Caco-2 (cell line): ENCODE data around the gene SAMD4B. TPM values are rescaled to one million over a fixed set of nuclear protein-coding genes. Genes with fewer than 3 reads are reported as not detected.

Source experiments
- Bru-seq: library from RNA; stranded (reverse); fragments of 400-500 nt; gene quantifications from one replicate; lab custom pipeline; 2021; lab: Mats Ljungman, UMichigan
- BruChase-seq, 2 experiments: library from RNA; stranded (reverse); fragments of 400-500 nt; gene quantifications; one replicate each; lab custom pipeline; 2021; lab: Mats Ljungman, UMichigan
- BruUV-seq: library from RNA; stranded (reverse); fragments of 400-500 nt; replicated peaks from 2 replicates; lab custom pipeline; 2021; lab: Mats Ljungman, UMichigan
- CTCF ChIA-PET: fragments of 300-600 bp; sonication (Branson Sonifier 250); formaldehyde crosslinking; loops from one replicate; lab custom pipeline; 2022; ENCODE audit warnings: antibody characterized with exemption; lab: Charles Lee
- POLR2A ChIA-PET: fragments of 300-600 bp; sonication (Branson Sonifier 250); formaldehyde crosslinking; loops from one replicate; lab custom pipeline; 2022; ENCODE audit warnings: antibody characterized with exemption; lab: Charles Lee
- DNase-seq, 2 experiments: peaks; one replicate each; pipeline versions ENCODE4 v3.0.0 to v3.0.0-alpha.2; 2020 to 2022
- H3K27me3 ChIP-seq: replicated peaks from 2 replicates; pipeline ENCODE4 v1.6.0; 2011; ENCODE audit warnings: low read length; ENCODE audit not compliant: control insufficient read depth, insufficient read depth
- H3K36me3 ChIP-seq: 2 replicates; pipeline ENCODE4 v1.5.1; 2011; ENCODE audit warnings: low read length; ENCODE audit not compliant: control insufficient read depth, insufficient read depth
- H3K4me1 ChIP-seq: fragments of 250-450 bp; sonication (Bioruptor Pico); 2 replicates; pipeline ENCODE4 v1.5.1; 2020; ENCODE audit warnings: mild to moderate bottlenecking
- H3K4me3 ChIP-seq: 2 replicates; pipeline ENCODE4 v1.5.1; 2011; ENCODE audit warnings: low read depth, mild to moderate bottlenecking, control low read depth, low read length
- H3K9me3 ChIP-seq: fragments of 250-450 bp; sonication (Bioruptor Pico); 2 replicates; pipeline ENCODE4 v1.5.1; 2020; ENCODE audit warnings: mild to moderate bottlenecking, moderate library complexity
- H3K27ac Mint-ChIP-seq: one replicate; pipeline ENCODE4 v1.8.0; 2022; ENCODE audit warnings: mixed read lengths; ENCODE audit not compliant: unreplicated experiment
- H3K27me3 Mint-ChIP-seq: one replicate; pipeline ENCODE4 v1.8.0; 2022; ENCODE audit warnings: mixed read lengths; ENCODE audit not compliant: insufficient read depth, unreplicated experiment
- H3K36me3 Mint-ChIP-seq: one replicate; pipeline ENCODE4 v1.8.0; 2022; ENCODE audit warnings: mild to moderate bottlenecking, mixed read lengths; ENCODE audit not compliant: insufficient read depth, unreplicated experiment
- H3K4me1 Mint-ChIP-seq: one replicate; pipeline ENCODE4 v1.8.0; 2022; ENCODE audit warnings: low read depth, mixed read lengths; ENCODE audit not compliant: unreplicated experiment
- H3K4me3 Mint-ChIP-seq: one replicate; pipeline ENCODE4 v1.8.0; 2022; ENCODE audit warnings: mild to moderate bottlenecking, moderate library complexity, mixed read lengths; ENCODE audit not compliant: unreplicated experiment
- H3K9me3 Mint-ChIP-seq: one replicate; pipeline ENCODE4 v1.8.0; 2022; ENCODE audit warnings: mixed read lengths; ENCODE audit not compliant: unreplicated experiment
- CTCF ChIP-seq, 2 experiments: fragments of 200-600 bp in 1 of 2; IDR thresholded peaks; 1 replicate in 1 of 2; 2 replicates in 1 of 2; pipeline versions ENCODE4 v1.5.1 to v1.8.0; 2011 to 2022; ENCODE audit warnings: antibody characterized with exemption in 1 of 2, control low read depth in 1 of 2, inconsistent platforms in 1 of 2, low read depth in 1 of 2, low read length in 1 of 2, mild to moderate bottlenecking in 1 of 2, moderate library complexity in 1 of 2; ENCODE audit not compliant: insufficient read depth in 1 of 2, severe bottlenecking in 1 of 2, unreplicated experiment in 1 of 2
- intact Hi-C: fragments of 100-400 bp; cut with micrococcal nuclease; formaldehyde crosslinking; loops from one replicate; pipeline ENCODE4 v1.10.0; 2022; ENCODE audit not compliant: unreplicated experiment
- long read RNA-seq: library from polyadenylated mRNA; stranded (forward); transcript quantifications from one replicate; pipeline ENCODE4 v2.0.0, GENCODE V29; 2022
- total RNA-seq: library from RNA; stranded (reverse); gene quantifications from 2 replicates; pipeline ENCODE4 v1.2.3, GENCODE V29; 2022

SAMD4B gene, protein sequence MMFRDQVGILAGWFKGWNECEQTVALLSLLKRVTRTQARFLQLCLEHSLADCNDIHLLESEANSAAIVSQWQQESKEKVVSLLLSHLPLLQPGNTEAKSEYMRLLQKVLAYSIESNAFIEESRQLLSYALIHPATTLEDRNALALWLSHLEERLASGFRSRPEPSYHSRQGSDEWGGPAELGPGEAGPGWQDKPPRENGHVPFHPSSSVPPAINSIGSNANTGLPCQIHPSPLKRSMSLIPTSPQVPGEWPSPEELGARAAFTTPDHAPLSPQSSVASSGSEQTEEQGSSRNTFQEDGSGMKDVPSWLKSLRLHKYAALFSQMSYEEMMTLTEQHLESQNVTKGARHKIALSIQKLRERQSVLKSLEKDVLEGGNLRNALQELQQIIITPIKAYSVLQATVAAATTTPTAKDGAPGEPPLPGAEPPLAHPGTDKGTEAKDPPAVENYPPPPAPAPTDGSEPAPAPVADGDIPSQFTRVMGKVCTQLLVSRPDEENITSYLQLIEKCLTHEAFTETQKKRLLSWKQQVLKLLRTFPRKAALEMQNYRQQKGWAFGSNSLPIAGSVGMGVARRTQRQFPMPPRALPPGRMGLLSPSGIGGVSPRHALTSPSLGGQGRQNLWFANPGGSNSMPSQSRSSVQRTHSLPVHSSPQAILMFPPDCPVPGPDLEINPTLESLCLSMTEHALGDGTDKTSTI
- total RNA-seq, result 132 and 147 TPM in 2 replicates
- Bru-seq, nascent RNA, result percentile 85 among the genes with signal in this experiment
- percentile 87 among the genes with signal in this experiment for BruChase-seq, experiment 1, labeled RNA remaining after a 2-hour chase
- percentile 90 among the genes with signal in this experiment for BruChase-seq, experiment 2, labeled RNA remaining after a 6-hour chase
- long read RNA-seq, transcript SAMD4B-204 (1 exons, 578 nt), result major isoform, 21 of 98 reads
- long read RNA-seq, partial matches to known transcripts, result 26 of 98 reads
- long read RNA-seq, other reads (novel, unspliced or antisense), result 50 of 98 reads

GRCh38 chr19:39341719-39342604 is at the start of gene SAMD4B:
SAMD4B (plus strand) TSS chr19:39342421; CDS start chr19:39356894, 14,473 bp downstream.
- Histone ChIP-seq H3K27me3 (no peaks in the 10 kb centered on the region), H3K9me3 (no peaks in the 10 kb centered on the region), H3K4me3 (peak within 1 kb of the TSS; percentile 71), H3K36me3 (no peaks in the 10 kb centered on the region), H3K4me1 (peaks cover 7% of the 10 kb centered on the region)
- Mint-ChIP-seq H3K4me1 (peaks cover 47% of the 10 kb centered on the region), H3K9me3 (no peaks in the 10 kb centered on the region), H3K4me3 (peak within 1 kb of the TSS; percentile 100), H3K27me3 (no peaks in the 10 kb centered on the region), H3K36me3 (peaks cover 26% of the 10 kb centered on the region), H3K27ac (peak within 1 kb of the TSS; percentile 95)
- intact Hi-C loops, result loop anchor here (1.0 to 5.0 kb wide), 3 partner anchors 50 to 220 kb away; partner anchors contain the start of genes MED29, PAF1 and PLEKHG2
- peak; percentile 99 to 100 for DNase-seq
- ChIA-PET CTCF (interaction anchor here (0.5 to 1.4 kb wide), 21 partner anchors 10 to 366 kb away, joined by 3 to 7 read pairs (median 4); partner anchors contain the start of genes MED29, PAF1, RPS16 and SUPT5H), POLR2A (interaction anchor here (0.5 to 1.4 kb wide), 14 partner anchors 31 to 1349 kb away, joined by 3 to 22 read pairs (median 4); partner anchors contain the start of genes MED29, PAF1, RPS16 and SUPT5H)
- no TSS peak for BruUV-seq
- peak; percentile 68 to 79 for TF ChIP-seq CTCF (IDR thresholded peaks at IDR 0.05; ENCODE audit: insufficient read depth in 1 of 2, low read depth in 1 of 2, low read length in 1 of 2, severe bottlenecking in 1 of 2, unreplicated experiment in 1 of 2)

DNA sequence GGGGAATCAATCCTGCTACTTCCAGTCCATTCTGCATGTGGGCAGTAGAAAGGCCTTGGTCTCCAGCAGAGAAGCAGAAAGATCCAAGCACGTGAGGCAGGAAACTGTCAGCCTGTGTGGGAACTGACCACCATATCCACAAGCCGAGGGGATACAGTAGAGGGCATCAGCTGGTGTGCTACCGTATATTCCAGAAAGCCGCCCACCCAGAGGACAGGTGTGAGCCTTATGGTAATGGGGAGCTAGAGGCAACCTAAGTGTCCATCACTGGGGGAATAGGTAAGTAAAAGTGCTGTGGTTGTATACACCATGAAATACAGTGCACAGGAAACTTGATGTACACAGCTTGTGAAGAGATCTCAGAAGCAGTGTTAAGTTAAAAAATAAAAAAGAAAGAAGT is 48.8 kb upstream of the SAMD4B start:
- Mint-ChIP-seq H3K4me1 (peaks cover 33% of the 10 kb centered on the region), H3K36me3 (no peaks in the 10 kb centered on the region), H3K27ac (no peak overlapping the region), H3K27me3 (no peaks in the 10 kb centered on the region), H3K9me3 (no peaks in the 10 kb centered on the region), H3K4me3 (no peak overlapping the region)
- POLR2A ChIA-PET, result interaction anchor here (0.6 kb wide), 1 partner anchor 486 kb away, joined by 9 read pairs; no protein-coding TSS in a partner anchor
- no peak overlapping the region for H3K4me3 ChIP-seq
- no peak for DNase-seq
- intact Hi-C loops, result no loop called here
- H3K27me3 ChIP-seq, result no peaks in the 10 kb centered on the region
- no peaks in the 10 kb centered on the region for H3K36me3 ChIP-seq
- TF ChIP-seq CTCF (IDR thresholded peaks at IDR 0.05; ENCODE audit: insufficient read depth in 1 of 2, low read depth in 1 of 2, low read length in 1 of 2, severe bottlenecking in 1 of 2, unreplicated experiment in 1 of 2), result no peak
- CTCF ChIA-PET, result interaction anchor here (0.8 kb wide), 1 partner anchor 10 kb away, joined by 3 read pairs; no protein-coding TSS in a partner anchor
- peaks cover 21% of the 10 kb centered on the region for H3K4me1 ChIP-seq
- BruUV-seq, result no TSS peak
- no peaks in the 10 kb centered on the region for H3K9me3 ChIP-seq
